NCI-H1417 treated with DMSO at 0.1 percent for 48 hours (cell line): ENCODE results near the gene SRI.

Experiments
- DNase-seq: peaks from one replicate; lab custom pipeline; 2025; lab: John Stamatoyannopoulos, UW

Gene SRI

DNA sequence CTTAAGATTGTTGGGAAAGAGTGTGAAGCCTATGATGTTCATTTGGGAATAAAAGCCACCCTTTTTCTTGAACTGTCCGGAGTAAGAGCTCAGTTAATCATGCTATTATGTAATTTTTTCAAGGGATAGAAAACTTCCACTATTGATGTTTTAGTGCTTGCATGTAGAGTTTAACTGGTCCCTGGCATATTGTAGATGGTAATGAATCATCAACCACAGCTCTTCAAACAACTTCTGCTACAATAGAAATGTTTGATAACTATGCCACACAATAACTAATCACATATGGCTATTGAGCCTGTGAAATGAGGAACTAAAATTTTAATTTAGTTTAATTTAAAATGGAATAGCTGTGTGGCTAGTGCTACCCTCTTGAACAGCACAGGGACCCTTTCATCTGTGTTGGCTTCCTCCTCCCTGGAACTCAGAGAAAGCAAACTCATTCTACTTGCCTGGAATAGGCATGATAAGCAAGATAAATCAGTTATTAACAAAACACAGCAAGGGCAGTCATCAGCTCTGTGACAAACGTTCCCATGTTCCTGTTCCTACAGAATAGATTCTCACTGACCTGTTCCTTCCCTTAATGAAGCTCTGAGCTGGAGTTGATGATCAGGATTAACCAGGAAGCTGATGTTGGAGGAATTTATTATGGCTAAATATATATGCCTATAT, 4.9 kb upstream of the SRI start:
- DNase-seq, result no peak

DNA sequence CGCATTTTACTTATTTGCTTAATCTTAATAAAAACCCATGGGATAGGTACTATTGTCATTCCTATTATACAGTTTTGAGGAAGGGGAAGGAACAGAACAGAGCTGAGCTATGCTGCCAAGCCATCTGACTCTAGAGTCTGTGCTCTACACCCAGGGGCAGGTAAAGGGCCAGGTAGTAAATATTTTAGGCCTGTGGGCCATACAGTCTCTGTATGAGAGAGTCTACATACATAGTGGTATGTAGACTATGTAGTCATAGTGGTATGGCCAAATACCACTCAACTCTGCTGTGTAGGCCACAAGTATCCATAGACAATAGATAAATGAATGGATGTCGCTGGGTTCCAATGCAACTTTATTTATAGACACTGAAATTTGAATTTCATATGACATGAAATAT, 3.4 kb upstream of the SRI start:
- DNase-seq, result no peak

- no peak for DNase-seq
These were observed 817 bp downstream of the SRI start for GRCh38 chr7:88218836-88219605.

GRCh38 chr7:88218429-88218745, 1.5 kb downstream of the SRI start:
- DNase-seq, result no peak

GRCh38 chr7:88217675-88218428, 2.0 kb downstream of the SRI start:
- no peak for DNase-seq

DNA sequence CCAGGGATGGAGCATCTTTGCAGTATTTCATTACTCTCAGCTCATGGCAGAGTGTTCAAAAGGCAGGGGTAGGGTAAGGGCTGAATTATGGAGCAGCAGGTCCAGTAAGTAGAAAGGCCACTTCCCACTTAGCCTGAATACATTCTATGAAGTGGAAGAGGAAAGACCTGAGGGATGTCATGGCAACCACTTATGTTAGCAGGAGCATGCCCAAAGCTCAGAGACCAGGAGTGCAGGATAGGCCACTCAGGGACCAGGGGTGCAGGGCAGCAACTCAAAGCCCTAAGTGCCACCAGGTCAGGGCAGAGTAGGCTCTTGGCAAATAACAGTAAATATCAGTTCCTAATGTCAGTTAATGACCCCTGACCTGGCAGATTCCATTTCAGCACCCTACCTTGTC, 3.6 kb downstream of the SRI start:
- DNase-seq, result no peak

- DNase-seq, result no peak
These were observed 4.5 kb downstream of the SRI start for GRCh38 chr7:88215295-88215694.

DNA sequence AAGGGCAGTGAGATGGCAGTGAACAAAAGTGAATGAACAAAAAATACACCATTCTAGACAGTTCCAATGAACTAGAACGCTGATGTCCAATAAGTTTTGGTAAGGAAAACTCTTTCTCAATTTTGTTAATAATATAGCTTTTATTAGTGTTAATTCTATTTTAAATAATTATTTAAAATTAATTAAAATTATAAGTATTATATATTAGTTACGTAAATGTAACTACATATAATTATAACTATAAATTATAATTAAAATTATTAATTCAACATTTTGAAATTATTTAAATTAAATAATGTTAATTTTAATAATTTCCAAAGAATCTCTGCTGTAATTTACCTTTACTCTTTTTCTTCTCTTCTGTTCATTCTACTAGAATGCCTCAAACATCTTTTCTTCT, 5.4 kb downstream of the SRI start:
- DNase-seq, result no peak

DNA sequence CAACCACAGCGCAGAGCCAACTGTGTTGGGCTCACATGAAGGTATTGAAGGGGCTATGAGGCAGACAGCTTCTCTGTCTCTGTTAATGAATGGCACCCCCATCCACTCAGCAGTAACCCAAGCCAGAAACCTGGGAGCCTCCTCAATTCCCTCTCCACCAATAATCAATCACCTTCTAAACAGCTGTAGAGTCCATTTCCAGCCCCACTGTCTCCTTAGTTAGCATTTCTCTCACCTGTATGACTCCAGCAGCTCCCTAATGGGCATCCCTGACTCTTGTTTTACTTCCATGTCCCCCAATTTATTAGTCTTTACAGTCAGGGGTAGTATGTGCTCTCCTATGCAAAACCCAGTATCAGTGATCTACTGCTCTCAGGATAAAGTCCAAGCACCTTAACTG, 6.9 kb downstream of the SRI start:
- no peak for DNase-seq

- no peak for DNase-seq
These were observed 11.3 kb downstream of the SRI start for GRCh38 chr7:88208521-88208920.

DNA sequence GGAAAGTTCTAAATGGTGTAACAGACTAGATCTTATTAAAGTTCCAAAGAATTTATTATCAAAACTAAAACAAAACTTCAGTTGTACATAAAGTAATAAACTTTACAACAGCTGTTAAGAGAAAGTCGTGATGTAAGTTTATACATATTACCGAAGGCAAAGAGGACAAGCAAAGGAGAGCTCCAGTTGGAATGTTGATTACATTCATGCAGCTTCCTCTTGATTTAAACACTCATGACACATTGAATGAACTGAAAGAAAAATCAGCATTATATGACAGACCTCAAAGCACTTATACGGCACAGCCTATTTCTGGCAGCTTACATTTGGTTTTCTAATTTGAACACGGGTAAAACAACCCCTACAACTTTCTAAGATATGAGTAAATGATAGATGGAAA, 13.6 kb downstream of the SRI start:
- no peak for DNase-seq

- DNase-seq, result no peak
These were observed 14.7 kb downstream of the SRI start for GRCh38 chr7:88205179-88205578.

GRCh38 chr7:88204525-88205110, 15.2 kb downstream of the SRI start:
- no peak for DNase-seq

GRCh38 chr7:88203401-88203800, 16.4 kb downstream of the SRI start:
- DNase-seq, result no peak

GRCh38 chr7:88202799-88203198, 17.0 kb downstream of the SRI start:
- no peak for DNase-seq

DNA sequence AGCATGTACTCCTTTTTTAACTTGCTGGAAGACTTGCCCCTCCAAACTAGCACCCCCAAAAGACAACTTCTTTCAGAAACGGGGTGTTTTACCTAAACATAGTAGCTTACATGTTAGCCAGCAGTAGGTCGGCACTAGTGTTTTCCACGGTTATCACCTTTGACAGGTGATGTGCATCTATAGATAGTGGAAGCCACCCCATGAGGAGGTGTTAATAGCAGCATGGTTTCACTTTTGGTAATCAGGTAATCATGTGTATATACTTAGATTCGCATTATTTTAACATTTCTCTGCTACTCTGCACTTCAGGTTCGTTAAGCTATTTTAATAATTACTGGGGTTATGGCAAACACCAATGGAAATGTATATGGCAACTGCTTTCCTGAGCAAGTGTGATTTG, 17.6 kb downstream of the SRI start:
- DNase-seq, result no peak

DNA sequence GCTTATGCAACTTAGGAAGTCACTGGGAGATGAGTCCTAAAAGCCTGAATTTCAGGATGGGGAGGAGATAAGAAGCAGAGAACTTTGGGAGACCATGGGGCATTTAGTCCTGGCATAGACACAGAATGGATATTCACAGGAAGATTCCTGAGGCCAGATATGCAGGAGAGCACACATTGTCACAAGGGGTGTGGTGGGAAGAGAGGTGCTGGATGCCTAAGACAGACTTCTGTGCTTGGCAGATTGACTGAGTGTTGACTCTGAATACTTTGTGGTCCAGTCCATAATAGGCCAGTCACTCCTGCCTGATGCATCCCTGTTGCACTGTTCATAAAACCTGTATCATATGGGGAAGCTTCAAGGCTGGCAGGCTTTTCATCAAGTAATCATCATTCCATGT, 18.5 kb downstream of the SRI start:
- DNase-seq, result no peak

DNA sequence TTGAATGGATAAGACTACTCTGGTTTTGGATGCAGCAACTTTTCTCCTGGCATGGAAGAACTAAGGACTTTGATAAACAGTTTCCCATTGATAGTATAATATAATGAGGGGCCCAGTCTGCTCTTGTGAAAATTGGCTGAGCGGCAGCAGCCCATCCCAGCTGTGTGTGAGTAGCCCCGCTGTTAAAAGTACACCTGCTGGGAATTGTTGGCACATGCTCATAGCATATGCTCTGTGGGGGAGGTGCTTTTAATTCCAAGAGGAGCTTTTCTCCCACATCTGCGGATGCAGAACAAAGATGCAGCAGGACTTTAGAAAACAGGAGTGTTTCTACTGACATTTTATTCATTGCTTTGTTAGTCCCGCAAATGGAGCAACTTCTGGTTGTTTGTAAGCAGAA, 19.0 kb downstream of the SRI start:
- DNase-seq, result peak; percentile 82

- DNase-seq, result no peak
These were observed 19.6 kb downstream of the SRI start for GRCh38 chr7:88200261-88200660.

DNA sequence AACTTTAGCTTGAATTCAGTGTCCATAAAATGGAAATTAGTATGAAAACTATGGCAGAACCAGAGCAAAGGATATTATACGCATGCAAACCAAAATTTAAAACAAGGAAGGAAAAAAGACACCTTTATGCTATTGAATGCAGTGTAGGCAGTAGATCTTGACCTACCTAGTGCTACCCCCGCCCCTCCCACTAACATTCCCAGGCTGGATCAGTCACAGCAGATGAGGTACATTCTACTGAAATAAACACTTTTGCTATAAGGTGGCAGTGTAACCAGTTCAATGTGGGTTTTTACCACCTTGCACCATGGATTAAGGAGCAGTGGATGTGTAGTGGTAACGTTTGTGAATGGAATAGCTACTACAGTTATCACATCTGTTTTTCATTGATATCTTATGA, 27.9 kb downstream of the SRI start:
- no peak for DNase-seq

GRCh38 chr7:88185650-88186049, 34.2 kb downstream of the SRI start:
- DNase-seq, result no peak

DNA sequence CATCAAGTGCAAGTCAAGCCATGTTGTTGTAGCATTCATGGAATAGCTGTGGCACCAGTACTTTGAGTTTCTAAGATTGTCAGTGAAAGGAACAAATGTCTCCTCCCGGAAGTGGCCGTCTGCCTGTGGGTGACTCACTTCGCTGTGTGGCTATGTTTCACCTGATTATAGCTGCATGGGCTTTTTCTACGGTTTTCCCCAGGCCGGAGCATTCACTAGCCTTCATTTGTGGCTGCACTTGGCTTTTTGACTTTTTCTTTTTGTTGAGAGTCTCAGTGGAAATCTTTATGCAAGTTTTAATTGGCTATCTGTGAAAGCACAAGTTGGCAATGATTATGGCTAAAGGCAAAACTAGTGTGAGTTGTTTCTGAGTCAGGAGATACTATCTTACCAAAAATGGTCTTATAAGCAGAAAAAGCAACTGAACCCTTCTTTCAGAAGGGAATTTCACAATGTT, 35.0 kb downstream of the SRI start:
- DNase-seq, result no peak

- no peak for DNase-seq
These were observed 36.8 kb downstream of the SRI start for GRCh38 chr7:88183051-88183450.
